HEK293 (cell line): Measurements from ENCODE around the gene NAT10.
A peak's percentile ranks its signal among the peaks of the same experiment; 100 is the strongest.

Experiments
- HOXD13 ChIP-seq: sonication (generic); formaldehyde crosslinking; IDR thresholded peaks from 2 replicates; pipeline ENCODE4 v1.8.0; 2022; ENCODE audit warnings: missing genetic modification reagents, borderline replicate concordance
- KLF16 ChIP-seq: fragments of 450-650 bp; formaldehyde crosslinking; IDR thresholded peaks from 2 replicates; pipeline ENCODE4 v1.5.1; 2017; ENCODE audit warnings: missing biosample characterization, missing genetic modification characterization
- SCRT2 ChIP-seq: fragments of 450-650 bp; formaldehyde crosslinking; IDR thresholded peaks from 2 replicates; pipeline ENCODE4 v1.5.1; 2016; ENCODE audit warnings: missing biosample characterization, missing genetic modification characterization
- SP3 ChIP-seq: fragments of 450-650 bp; formaldehyde crosslinking; IDR thresholded peaks from 2 replicates; pipeline ENCODE4 v1.5.1; 2016; ENCODE audit warnings: missing biosample characterization, missing genetic modification characterization
- SP7 ChIP-seq: fragments of 450-650 bp; formaldehyde crosslinking; IDR thresholded peaks from 2 replicates; pipeline ENCODE4 v1.5.1; 2016; ENCODE audit warnings: missing biosample characterization, missing genetic modification characterization
- WT1 ChIP-seq: fragments of 450-650 bp; formaldehyde crosslinking; IDR thresholded peaks from 2 replicates; pipeline ENCODE4 v1.5.1; 2016; ENCODE audit warnings: missing biosample characterization, missing genetic modification characterization
- ZBTB17 ChIP-seq: fragments of 450-650 bp; formaldehyde crosslinking; IDR thresholded peaks from 2 replicates; pipeline ENCODE4 v1.5.1; 2016; ENCODE audit warnings: missing biosample characterization, missing genetic modification characterization
- ZBTB48 ChIP-seq: fragments of 450-650 bp; formaldehyde crosslinking; IDR thresholded peaks from 2 replicates; pipeline ENCODE4 v1.5.1; 2016; ENCODE audit warnings: missing biosample characterization, missing genetic modification characterization
- ZEB2 ChIP-seq: fragments of 450-650 bp; formaldehyde crosslinking; IDR thresholded peaks from 2 replicates; pipeline ENCODE4 v1.5.1; 2016; ENCODE audit warnings: missing biosample characterization, missing genetic modification characterization
- ZNF112 ChIP-seq: fragments of 450-650 bp; formaldehyde crosslinking; IDR thresholded peaks from 2 replicates; pipeline ENCODE4 v1.5.0; 2017; ENCODE audit warnings: missing biosample characterization, missing genetic modification characterization
- ZNF16 ChIP-seq: fragments of 450-650 bp; formaldehyde crosslinking; IDR thresholded peaks from 2 replicates; pipeline ENCODE4 v1.5.1; 2016; ENCODE audit warnings: low read depth, missing biosample characterization, missing genetic modification characterization
- ZNF266 ChIP-seq: fragments of 450-650 bp; formaldehyde crosslinking; IDR thresholded peaks from 2 replicates; pipeline ENCODE4 v1.5.1; 2016; ENCODE audit warnings: missing biosample characterization, missing genetic modification characterization, low read depth
- ZNF311 ChIP-seq: fragments of 450-650 bp; formaldehyde crosslinking; IDR thresholded peaks from 2 replicates; pipeline ENCODE4 v1.5.1; 2017; ENCODE audit warnings: missing biosample characterization, missing genetic modification characterization, borderline replicate concordance
- ZNF394 ChIP-seq: fragments of 450-650 bp; formaldehyde crosslinking; IDR thresholded peaks from 2 replicates; pipeline ENCODE4 v1.5.1; 2016; ENCODE audit warnings: missing biosample characterization, missing genetic modification characterization, mild to moderate bottlenecking, moderate library complexity, borderline replicate concordance
- ZNF530 ChIP-seq: fragments of 450-650 bp; formaldehyde crosslinking; IDR thresholded peaks from 2 replicates; pipeline ENCODE4 v1.5.1; 2016; ENCODE audit warnings: low read depth, missing biosample characterization, missing genetic modification characterization
- ZNF544 ChIP-seq: fragments of 450-650 bp; formaldehyde crosslinking; IDR thresholded peaks from 2 replicates; pipeline ENCODE4 v1.5.0; 2017; ENCODE audit warnings: missing biosample characterization, missing genetic modification characterization
- ZNF548 ChIP-seq: fragments of 450-650 bp; formaldehyde crosslinking; IDR thresholded peaks from 2 replicates; pipeline ENCODE4 v1.5.1; 2016; ENCODE audit warnings: missing biosample characterization, missing genetic modification characterization
- ZNF549 ChIP-seq: fragments of 450-650 bp; IDR thresholded peaks from 2 replicates; pipeline ENCODE4 v1.5.1; 2018; ENCODE audit warnings: missing biosample characterization, missing genetic modification characterization, mild to moderate bottlenecking, inconsistent platforms, moderate library complexity
- ZNF610 ChIP-seq: fragments of 450-650 bp; formaldehyde crosslinking; IDR thresholded peaks from 2 replicates; pipeline ENCODE4 v1.5.1; 2016; ENCODE audit warnings: missing biosample characterization, missing genetic modification characterization, borderline replicate concordance
- ZNF654 ChIP-seq: fragments of 450-650 bp; formaldehyde crosslinking; IDR thresholded peaks from 2 replicates; pipeline ENCODE4 v1.5.1; 2016; ENCODE audit warnings: low read depth, missing biosample characterization, missing genetic modification characterization
- ZNF776 ChIP-seq: fragments of 450-650 bp; formaldehyde crosslinking; IDR thresholded peaks from 2 replicates; pipeline ENCODE4 v1.5.0; 2017; ENCODE audit warnings: missing biosample characterization, missing genetic modification characterization, borderline replicate concordance
- ZNF843 ChIP-seq: fragments of 450-650 bp; formaldehyde crosslinking; IDR thresholded peaks from 2 replicates; pipeline ENCODE4 v1.5.1; 2016; ENCODE audit warnings: missing biosample characterization, missing genetic modification characterization
- ZSCAN30 ChIP-seq: fragments of 450-650 bp; IDR thresholded peaks from 2 replicates; pipeline ENCODE4 v1.5.1; 2018; ENCODE audit warnings: missing biosample characterization, mild to moderate bottlenecking, missing genetic modification characterization, moderate library complexity
- ZXDB ChIP-seq: fragments of 450-650 bp; formaldehyde crosslinking; IDR thresholded peaks from 2 replicates; pipeline ENCODE4 v1.5.1; 2016; ENCODE audit warnings: missing biosample characterization, missing genetic modification characterization
- TF ChIP-seq, protein P1 (sequence below): fragments of 450-650 bp; formaldehyde crosslinking; IDR thresholded peaks from 2 replicates; pipeline ENCODE4 v1.5.1; 2016; ENCODE audit warnings: missing biosample characterization, missing genetic modification characterization
- TF ChIP-seq, protein P2 (sequence below): fragments of 450-650 bp; formaldehyde crosslinking; IDR thresholded peaks from 2 replicates; pipeline ENCODE4 v1.5.1; 2016; ENCODE audit warnings: missing biosample characterization, missing genetic modification characterization, low read depth
- TF ChIP-seq, protein P3 (sequence below): fragments of 450-650 bp; formaldehyde crosslinking; IDR thresholded peaks from 2 replicates; pipeline ENCODE4 v1.5.1; 2016; ENCODE audit warnings: missing biosample characterization, missing genetic modification characterization
- TF ChIP-seq, protein P4 (sequence below): fragments of 450-650 bp; formaldehyde crosslinking; IDR thresholded peaks from 2 replicates; pipeline ENCODE4 v1.5.1; 2017; ENCODE audit warnings: missing biosample characterization, mild to moderate bottlenecking, missing genetic modification characterization, moderate library complexity
- TF ChIP-seq, protein P5 (sequence below): fragments of 450-650 bp; formaldehyde crosslinking; optimal IDR thresholded peaks from 2 replicates; pipeline ENCODE3; 2016; ENCODE audit warnings: missing biosample characterization, mild to moderate bottlenecking, missing genetic modification characterization

NAT10 gene

DNA sequence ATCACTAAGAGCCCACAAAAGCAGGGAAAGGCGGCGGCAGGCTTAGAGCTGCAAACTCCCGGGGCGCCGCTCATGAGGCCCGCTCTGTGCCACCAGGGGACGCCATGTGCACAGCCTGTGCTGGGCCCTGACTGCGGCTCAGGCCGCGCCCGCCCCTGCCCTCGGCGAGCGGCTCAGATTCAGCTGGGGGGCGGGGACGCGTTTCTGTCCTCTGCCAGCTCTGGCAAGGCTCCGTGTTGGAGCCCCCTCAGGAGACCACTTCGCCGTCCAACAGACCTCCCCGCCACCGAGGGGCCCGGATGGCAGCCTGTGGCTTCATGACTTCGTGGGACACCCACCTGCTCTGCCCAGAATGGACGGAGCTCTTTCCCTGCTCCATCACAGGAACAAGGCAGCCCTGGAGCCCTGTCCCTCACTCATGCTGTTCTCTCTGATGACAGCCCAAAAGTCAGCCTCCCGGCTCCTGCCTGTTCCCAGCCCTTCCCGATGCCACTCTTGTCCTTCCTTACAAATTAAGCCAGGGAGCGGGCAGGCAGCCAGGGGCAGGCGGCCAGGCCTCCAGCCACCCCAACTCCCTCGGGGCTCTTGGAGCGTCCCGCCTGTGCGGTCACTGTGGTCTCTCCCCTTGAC is 69.1 kb downstream of the NAT10 start (continued):
- TF ChIP-seq ZNF530 (tag by site-specific recombination) = no peak
- TF ChIP-seq ZNF548 (tag by site-specific recombination) = no peak
- no peak for TF ChIP-seq ZNF776
- TF ChIP-seq ZNF549 (tag by site-specific recombination) = no peak
- TF ChIP-seq ZNF394 = peak; percentile 45; the same call in 1 of the 2 replicates
- TF ChIP-seq SP7 (tag by site-specific recombination) = peak; percentile 67
- TF ChIP-seq ZXDB (tag by site-specific recombination) = peak; percentile 48; the same call in 1 of the 2 replicates
- TF ChIP-seq ZNF610 (tag by site-specific recombination) = peak; percentile 37; the same call in 1 of the 2 replicates
- TF ChIP-seq, protein P1, sequence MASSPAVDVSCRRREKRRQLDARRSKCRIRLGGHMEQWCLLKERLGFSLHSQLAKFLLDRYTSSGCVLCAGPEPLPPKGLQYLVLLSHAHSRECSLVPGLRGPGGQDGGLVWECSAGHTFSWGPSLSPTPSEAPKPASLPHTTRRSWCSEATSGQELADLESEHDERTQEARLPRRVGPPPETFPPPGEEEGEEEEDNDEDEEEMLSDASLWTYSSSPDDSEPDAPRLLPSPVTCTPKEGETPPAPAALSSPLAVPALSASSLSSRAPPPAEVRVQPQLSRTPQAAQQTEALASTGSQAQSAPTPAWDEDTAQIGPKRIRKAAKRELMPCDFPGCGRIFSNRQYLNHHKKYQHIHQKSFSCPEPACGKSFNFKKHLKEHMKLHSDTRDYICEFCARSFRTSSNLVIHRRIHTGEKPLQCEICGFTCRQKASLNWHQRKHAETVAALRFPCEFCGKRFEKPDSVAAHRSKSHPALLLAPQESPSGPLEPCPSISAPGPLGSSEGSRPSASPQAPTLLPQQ = no peak
- peak; percentile 71 for TF ChIP-seq ZNF654 (tag by site-specific recombination)
- no peak for TF ChIP-seq ZNF112 (tag by site-specific recombination)
- TF ChIP-seq ZBTB48 (tag by site-specific recombination) = no peak
- no peak for TF ChIP-seq HOXD13
- TF ChIP-seq KLF16 = peak; percentile 76
- TF ChIP-seq ZNF311 (tag by site-specific recombination) = no peak
- TF ChIP-seq, protein P2, sequence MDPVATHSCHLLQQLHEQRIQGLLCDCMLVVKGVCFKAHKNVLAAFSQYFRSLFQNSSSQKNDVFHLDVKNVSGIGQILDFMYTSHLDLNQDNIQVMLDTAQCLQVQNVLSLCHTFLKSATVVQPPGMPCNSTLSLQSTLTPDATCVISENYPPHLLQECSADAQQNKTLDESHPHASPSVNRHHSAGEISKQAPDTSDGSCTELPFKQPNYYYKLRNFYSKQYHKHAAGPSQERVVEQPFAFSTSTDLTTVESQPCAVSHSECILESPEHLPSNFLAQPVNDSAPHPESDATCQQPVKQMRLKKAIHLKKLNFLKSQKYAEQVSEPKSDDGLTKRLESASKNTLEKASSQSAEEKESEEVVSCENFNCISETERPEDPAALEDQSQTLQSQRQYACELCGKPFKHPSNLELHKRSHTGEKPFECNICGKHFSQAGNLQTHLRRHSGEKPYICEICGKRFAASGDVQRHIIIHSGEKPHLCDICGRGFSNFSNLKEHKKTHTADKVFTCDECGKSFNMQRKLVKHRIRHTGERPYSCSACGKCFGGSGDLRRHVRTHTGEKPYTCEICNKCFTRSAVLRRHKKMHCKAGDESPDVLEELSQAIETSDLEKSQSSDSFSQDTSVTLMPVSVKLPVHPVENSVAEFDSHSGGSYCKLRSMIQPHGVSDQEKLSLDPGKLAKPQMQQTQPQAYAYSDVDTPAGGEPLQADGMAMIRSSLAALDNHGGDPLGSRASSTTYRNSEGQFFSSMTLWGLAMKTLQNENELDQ (tag by site-specific recombination) = no peak
- TF ChIP-seq, protein P3, sequence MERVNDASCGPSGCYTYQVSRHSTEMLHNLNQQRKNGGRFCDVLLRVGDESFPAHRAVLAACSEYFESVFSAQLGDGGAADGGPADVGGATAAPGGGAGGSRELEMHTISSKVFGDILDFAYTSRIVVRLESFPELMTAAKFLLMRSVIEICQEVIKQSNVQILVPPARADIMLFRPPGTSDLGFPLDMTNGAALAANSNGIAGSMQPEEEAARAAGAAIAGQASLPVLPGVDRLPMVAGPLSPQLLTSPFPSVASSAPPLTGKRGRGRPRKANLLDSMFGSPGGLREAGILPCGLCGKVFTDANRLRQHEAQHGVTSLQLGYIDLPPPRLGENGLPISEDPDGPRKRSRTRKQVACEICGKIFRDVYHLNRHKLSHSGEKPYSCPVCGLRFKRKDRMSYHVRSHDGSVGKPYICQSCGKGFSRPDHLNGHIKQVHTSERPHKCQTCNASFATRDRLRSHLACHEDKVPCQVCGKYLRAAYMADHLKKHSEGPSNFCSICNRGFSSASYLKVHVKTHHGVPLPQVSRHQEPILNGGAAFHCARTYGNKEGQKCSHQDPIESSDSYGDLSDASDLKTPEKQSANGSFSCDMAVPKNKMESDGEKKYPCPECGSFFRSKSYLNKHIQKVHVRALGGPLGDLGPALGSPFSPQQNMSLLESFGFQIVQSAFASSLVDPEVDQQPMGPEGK (tag by site-specific recombination) = peak; percentile 66
- 0 out of 2 replicates have a peak, but pooled peaks have one; percentile 15 for TF ChIP-seq ZEB2 (tag by site-specific recombination)
- peak; percentile 77 for TF ChIP-seq ZSCAN30 (tag by site-specific recombination)
- TF ChIP-seq ZNF16 (tag by site-specific recombination) = no peak
- TF ChIP-seq, protein P4, sequence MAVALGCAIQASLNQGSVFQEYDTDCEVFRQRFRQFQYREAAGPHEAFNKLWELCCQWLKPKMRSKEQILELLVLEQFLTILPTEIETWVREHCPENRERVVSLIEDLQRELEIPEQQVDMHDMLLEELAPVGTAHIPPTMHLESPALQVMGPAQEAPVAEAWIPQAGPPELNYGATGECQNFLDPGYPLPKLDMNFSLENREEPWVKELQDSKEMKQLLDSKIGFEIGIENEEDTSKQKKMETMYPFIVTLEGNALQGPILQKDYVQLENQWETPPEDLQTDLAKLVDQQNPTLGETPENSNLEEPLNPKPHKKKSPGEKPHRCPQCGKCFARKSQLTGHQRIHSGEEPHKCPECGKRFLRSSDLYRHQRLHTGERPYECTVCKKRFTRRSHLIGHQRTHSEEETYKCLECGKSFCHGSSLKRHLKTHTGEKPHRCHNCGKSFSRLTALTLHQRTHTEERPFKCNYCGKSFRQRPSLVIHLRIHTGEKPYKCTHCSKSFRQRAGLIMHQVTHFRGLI = 0 out of 2 replicates have a peak, but pooled peaks have one; percentile 44
- peak; percentile 77 for TF ChIP-seq ZBTB17 (tag by site-specific recombination)
- TF ChIP-seq, protein P5, sequence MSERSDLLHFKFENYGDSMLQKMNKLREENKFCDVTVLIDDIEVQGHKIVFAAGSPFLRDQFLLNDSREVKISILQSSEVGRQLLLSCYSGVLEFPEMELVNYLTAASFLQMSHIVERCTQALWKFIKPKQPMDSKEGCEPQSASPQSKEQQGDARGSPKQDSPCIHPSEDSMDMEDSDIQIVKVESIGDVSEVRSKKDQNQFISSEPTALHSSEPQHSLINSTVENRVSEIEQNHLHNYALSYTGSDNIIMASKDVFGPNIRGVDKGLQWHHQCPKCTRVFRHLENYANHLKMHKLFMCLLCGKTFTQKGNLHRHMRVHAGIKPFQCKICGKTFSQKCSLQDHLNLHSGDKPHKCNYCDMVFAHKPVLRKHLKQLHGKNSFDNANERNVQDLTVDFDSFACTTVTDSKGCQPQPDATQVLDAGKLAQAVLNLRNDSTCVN (tag by site-specific recombination) = peak; percentile 54
- TF ChIP-seq ZNF266 (tag by site-specific recombination) = no peak
- TF ChIP-seq ZNF843 = 0 out of 2 replicates have a peak, but pooled peaks have one; percentile 27
- peak; percentile 21; the same call in 1 of the 2 replicates for TF ChIP-seq WT1 (tag by site-specific recombination)
- peak; percentile 35 for TF ChIP-seq SCRT2 (tag by site-specific recombination)
- TF ChIP-seq SP3 (tag by site-specific recombination) = peak; percentile 39; the same call in 1 of the 2 replicates
- no peak for TF ChIP-seq ZNF544 (tag by site-specific recombination)
